Transverse colon (tissue), 4 donors: ENCODE measurements around the gene C2CD4A. TPM values are rescaled to one million over a fixed set of nuclear protein-coding genes. Genes with fewer than 3 reads are reported as not detected.

Experiments used
- DNase-seq: peaks from one replicate; pipeline ENCODE4 v3.0.0-alpha.2; 2019
- H3K27ac ChIP-seq, 4 donors: fragments of 200-600 bp; sonication (generic); 2 replicates each; pipeline ENCODE4 v1.5.1; 2016 to 2018; ENCODE audit warnings: inconsistent platforms in 4 of 4
- H3K27me3 ChIP-seq: fragments of 200-600 bp; sonication (generic); 2 replicates; pipeline ENCODE4 v1.5.1; 2017; ENCODE audit warnings: inconsistent platforms
- H3K36me3 ChIP-seq, 4 donors: fragments of 200-600 bp; sonication (generic); 2 replicates each; pipeline ENCODE4 v1.5.1; 2017 to 2019; ENCODE audit warnings: inconsistent platforms in 4 of 4
- H3K4me1 ChIP-seq, 4 donors: fragments of 200-600 bp; sonication (generic); 2 replicates each; pipeline ENCODE4 v1.5.1; 2017 to 2020; ENCODE audit warnings: inconsistent platforms in 4 of 4
- H3K4me3 ChIP-seq, 4 donors: fragments of 200-600 bp; sonication (generic); 1 replicate in 1 of 4; 2 replicates in 3 of 4; pipeline versions ENCODE4 v1.5.1 to v1.6.1; 2017 to 2019; ENCODE audit warnings: inconsistent platforms in 4 of 4
- H3K9me3 ChIP-seq, 2 donors: fragments of 200-600 bp; sonication (generic); 2 replicates each; pipeline ENCODE4 v1.5.1; 2017 to 2019; ENCODE audit warnings: inconsistent platforms in 2 of 2
- EP300 ChIP-seq: sonication (generic); formaldehyde crosslinking; IDR thresholded peaks from one replicate; pipeline ENCODE4 v1.6.1; 2017; ENCODE audit warnings: antibody characterized with exemption, low read depth
- POLR2A ChIP-seq: fragments of 450-650 bp; IDR thresholded peaks from one replicate; pipeline ENCODE4 v1.6.1; 2016; ENCODE audit warnings: antibody characterized with exemption, mild to moderate bottlenecking, moderate library complexity
- POLR2AphosphoS5 ChIP-seq, 3 donors: sonication (generic); formaldehyde crosslinking; IDR thresholded peaks; one replicate each; pipeline ENCODE4 v1.6.1; 2016; ENCODE audit warnings: antibody characterized with exemption in 3 of 3
- WGBS, 2 donors: methylation state at CpG; one replicate each; pipeline ENCODE4 v1.1.5; 2018; ENCODE audit warnings: low coverage in 1 of 2; 5-methylcytosine and 5-hydroxymethylcytosine counted together
- in situ Hi-C, 4 donors: fragments of 200-750 bp; cut with MboI; loops; one replicate each; pipeline versions ENCODE4 v1.15.0 to v1.15.1; 2017; ENCODE audit warnings: low sequenced_read_pairs in 3 of 4, low pct_ligation_motif_present in 1 of 4, low pct_unique_long_range_greater_than_20kb in 1 of 4
- intact Hi-C: fragments of 100-400 bp; cut with DNase I; formaldehyde crosslinking; loops from one replicate; pipeline ENCODE4 v1.15.1; 2023; ENCODE audit warnings: low total_unique reads
- total RNA-seq, 4 donors: library from RNA; depleted of rRNA; stranded (reverse); fragments of >200 nt; gene quantifications; one replicate each; pipeline ENCODE4 v1.1.0, GENCODE V29; 2016
- TF ChIP-seq, protein P1 (sequence below), 5 experiments: fragments of 200-600 bp in 3 of 5; fragments of 450-650 bp in 2 of 5; sonication (generic) in 3 of 5; IDR thresholded peaks; 1 replicate in 2 of 5; 2 replicates in 3 of 5; pipeline ENCODE4 v1.5.1; 2016 to 2017; ENCODE audit warnings: antibody characterized with exemption in 5 of 5, inconsistent platforms in 3 of 5, mild to moderate bottlenecking in 2 of 5, moderate library complexity in 1 of 5

C2CD4A gene
- total RNA-seq, 4 donors from 2014 or later = 0.14 to 2.8 (median 0.77) TPM

GRCh38 chr15:62108411-62108810, 41.6 kb downstream of the C2CD4A start:
- no peaks in the 10 kb centered on the region for H3K9me3 ChIP-seq
- intact Hi-C loops = no loop called here
- in situ Hi-C loops = no loop called here
- WGBS, 2 donors = 69 to 80% methylated on average over 2 of the region's 2 CpGs
- H3K4me3 ChIP-seq = no peak overlapping the region
- DNase-seq = no peak
- no peaks in the 10 kb centered on the region for H3K27me3 ChIP-seq
- no peaks in the 10 kb centered on the region for H3K36me3 ChIP-seq
- no peak overlapping the region for H3K27ac ChIP-seq
- TF ChIP-seq EP300 (no peak), POLR2A (no peak), POLR2AphosphoS5 (IDR thresholded peaks at IDR 0.05) (no peak)
- TF ChIP-seq, protein P1, sequence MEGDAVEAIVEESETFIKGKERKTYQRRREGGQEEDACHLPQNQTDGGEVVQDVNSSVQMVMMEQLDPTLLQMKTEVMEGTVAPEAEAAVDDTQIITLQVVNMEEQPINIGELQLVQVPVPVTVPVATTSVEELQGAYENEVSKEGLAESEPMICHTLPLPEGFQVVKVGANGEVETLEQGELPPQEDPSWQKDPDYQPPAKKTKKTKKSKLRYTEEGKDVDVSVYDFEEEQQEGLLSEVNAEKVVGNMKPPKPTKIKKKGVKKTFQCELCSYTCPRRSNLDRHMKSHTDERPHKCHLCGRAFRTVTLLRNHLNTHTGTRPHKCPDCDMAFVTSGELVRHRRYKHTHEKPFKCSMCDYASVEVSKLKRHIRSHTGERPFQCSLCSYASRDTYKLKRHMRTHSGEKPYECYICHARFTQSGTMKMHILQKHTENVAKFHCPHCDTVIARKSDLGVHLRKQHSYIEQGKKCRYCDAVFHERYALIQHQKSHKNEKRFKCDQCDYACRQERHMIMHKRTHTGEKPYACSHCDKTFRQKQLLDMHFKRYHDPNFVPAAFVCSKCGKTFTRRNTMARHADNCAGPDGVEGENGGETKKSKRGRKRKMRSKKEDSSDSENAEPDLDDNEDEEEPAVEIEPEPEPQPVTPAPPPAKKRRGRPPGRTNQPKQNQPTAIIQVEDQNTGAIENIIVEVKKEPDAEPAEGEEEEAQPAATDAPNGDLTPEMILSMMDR (IDR thresholded peaks at IDR 0.05) = no peak
- H3K4me1 ChIP-seq = peaks cover 7 to 30% (median 19%) of the 10 kb centered on the region in 4 donors

DNA sequence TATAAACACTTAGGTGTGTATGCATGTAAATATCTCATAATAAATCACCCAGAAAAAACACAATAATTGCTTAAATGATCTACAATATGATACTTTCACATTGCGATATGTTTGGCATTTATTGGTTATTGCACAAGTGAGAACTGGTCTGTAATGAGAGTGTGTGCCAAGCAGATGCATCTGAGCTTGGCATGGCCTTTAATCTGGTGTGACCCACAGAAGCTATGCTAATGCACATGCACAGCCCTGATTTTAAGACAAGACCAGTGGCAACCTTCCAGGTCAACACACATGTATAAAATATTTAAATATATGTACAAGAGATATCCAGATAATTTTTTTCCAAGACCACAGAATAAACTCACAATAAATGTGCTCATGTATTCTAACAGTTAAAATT, 42.7 kb downstream of the C2CD4A start:
- Histone ChIP-seq H3K4me3 (no peak overlapping the region), H3K27me3 (no peaks in the 10 kb centered on the region), H3K36me3 (no peaks in the 10 kb centered on the region), H3K9me3 (no peaks in the 10 kb centered on the region), H3K27ac (no peak overlapping the region), H3K4me1 (peaks cover 7 to 30% (median 19%) of the 10 kb centered on the region in 4 donors)
- in situ Hi-C loops = no loop called here
- 60 to 77% methylated on average over 1 of the region's 1 CpG for WGBS, 2 donors
- TF ChIP-seq EP300 = no peak
- no peak for TF ChIP-seq POLR2A
- TF ChIP-seq POLR2AphosphoS5 (IDR thresholded peaks at IDR 0.05) = no peak
- TF ChIP-seq, protein P1 (IDR thresholded peaks at IDR 0.05) = no peak
- intact Hi-C loops = no loop called here
- no peak for DNase-seq

DNA sequence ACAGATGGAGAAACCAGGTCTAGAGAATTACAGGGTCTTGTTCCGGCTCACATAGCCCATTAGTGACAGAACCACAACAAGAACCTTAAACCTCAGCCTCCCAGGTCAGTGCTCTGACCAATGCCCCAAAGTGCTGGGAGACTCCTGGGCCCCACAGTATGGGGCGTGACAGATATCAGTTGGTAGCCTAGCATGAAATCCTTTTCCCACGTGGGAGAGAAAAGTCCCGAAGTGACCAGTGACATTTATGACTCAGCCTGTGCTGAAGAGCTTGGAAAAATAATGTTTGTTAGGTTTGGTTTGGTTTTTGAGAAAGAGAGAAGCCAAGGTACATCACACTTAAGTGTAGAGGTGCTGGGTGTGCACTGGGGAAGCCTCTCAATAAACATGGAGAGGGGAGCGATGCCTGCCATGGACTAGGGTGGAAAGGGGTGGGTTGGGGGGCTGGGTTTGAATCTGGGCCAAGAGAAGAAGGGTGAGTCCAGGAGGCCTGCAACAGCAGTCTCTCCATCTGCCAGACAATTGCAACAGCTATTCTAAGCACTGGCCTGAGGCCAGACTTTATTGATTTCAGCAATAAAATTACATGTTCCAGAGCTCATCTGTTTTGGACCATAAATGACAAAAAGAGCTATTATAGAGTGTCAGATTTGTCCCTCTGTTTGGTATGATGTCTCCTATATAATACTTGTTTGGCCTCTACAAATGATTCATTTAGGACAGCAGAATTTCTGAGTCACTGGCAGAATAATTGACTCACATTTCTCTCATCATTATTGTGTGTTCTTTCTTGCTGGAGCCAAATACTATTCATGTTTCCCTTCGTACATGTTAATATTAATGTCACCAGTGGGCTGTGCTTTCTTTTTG, 43.4 kb downstream of the C2CD4A start:
- peaks cover 7 to 30% (median 19%) of the 10 kb centered on the region in 4 donors for H3K4me1 ChIP-seq
- DNase-seq = peak; percentile 31

DNA sequence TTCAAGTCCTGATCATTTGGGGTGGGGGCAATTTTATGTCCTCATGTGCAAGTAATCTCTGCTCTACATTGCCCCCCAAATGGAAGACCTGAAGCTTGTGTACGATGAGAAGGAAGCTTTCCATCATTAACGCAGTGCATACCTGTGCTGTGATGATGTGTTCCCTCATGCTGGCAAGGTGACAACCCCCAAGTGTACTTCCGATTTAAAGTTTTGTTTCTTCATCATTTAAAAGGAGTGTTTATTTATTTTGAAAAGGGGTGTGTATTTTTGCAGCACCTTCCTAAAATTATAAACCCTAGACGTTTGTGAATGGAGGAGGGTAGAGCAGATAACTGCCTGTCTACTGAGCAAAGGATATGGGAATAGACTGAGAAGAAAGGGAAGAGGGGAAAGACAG, 45.3 kb downstream of the C2CD4A start:
- no peak for DNase-seq
- no peaks in the 10 kb centered on the region for H3K36me3 ChIP-seq
- no peak overlapping the region for H3K27ac ChIP-seq
- no peaks in the 10 kb centered on the region for H3K9me3 ChIP-seq
- 55 to 62% methylated on average over 3 to 4 of the region's 4 CpGs for WGBS, 2 donors
- in situ Hi-C loops (no loop called here), intact Hi-C loops (no loop called here)
- peaks cover 7 to 39% (median 23%) of the 10 kb centered on the region in 4 donors for H3K4me1 ChIP-seq
- TF ChIP-seq POLR2A = no peak
- TF ChIP-seq POLR2AphosphoS5 (IDR thresholded peaks at IDR 0.05) = no peak
- TF ChIP-seq, protein P1 (IDR thresholded peaks at IDR 0.05) = no peak
- no peak for TF ChIP-seq EP300
- H3K4me3 ChIP-seq = no peak overlapping the region
- no peaks in the 10 kb centered on the region for H3K27me3 ChIP-seq

More for the DNA sequence above, 43.4 kb downstream of the C2CD4A start:
- H3K4me3 ChIP-seq = no peak overlapping the region
- no peaks in the 10 kb centered on the region for H3K9me3 ChIP-seq
- intact Hi-C loops (no loop called here), in situ Hi-C loops (no loop called here)
- H3K36me3 ChIP-seq = no peaks in the 10 kb centered on the region
- TF ChIP-seq POLR2AphosphoS5 (IDR thresholded peaks at IDR 0.05) (no peak), EP300 (no peak), POLR2A (no peak)
- H3K27ac ChIP-seq = peak overlapping the region; percentile 26 to 46 (median 36)
- WGBS, 2 donors = 40 to 43% methylated on average over 2 to 6 of the region's 6 CpGs
- H3K27me3 ChIP-seq = no peaks in the 10 kb centered on the region
